ENCODE measurements around the gene HPX.

GRCh38 chr11:6417907-6418556, 22.8 kb downstream of the HPX start:
- no peak for TF ChIP-seq POLR2AphosphoS5 (IDR thresholded peaks at IDR 0.05; ENCODE audit: low read depth)
- no peak for TF ChIP-seq CTCF (IDR thresholded peaks at IDR 0.05; ENCODE audit: insufficient read depth, low read length)
- no peak for TF ChIP-seq SPI1 (IDR thresholded peaks at IDR 0.05; ENCODE audit: borderline replicate concordance, low read depth)
